HepG2 (cell line): ENCODE data around the gene CCT4. TPM values are rescaled to one million over a fixed set of nuclear protein-coding genes. Genes with fewer than 3 reads are reported as not detected.
A peak's percentile ranks its signal among the peaks of the same experiment; 100 is the strongest.

Experiments used
- AKAP8 ChIP-seq: sonication (generic); formaldehyde crosslinking; IDR thresholded peaks from 2 replicates; pipeline ENCODE4 v1.5.1; 2020; ENCODE audit warnings: mild to moderate bottlenecking, missing genetic modification reagents
- ATF7 ChIP-seq, 2 experiments: fragments of 450-650 bp in 1 of 2; sonication (generic) in 1 of 2; formaldehyde crosslinking in 1 of 2; IDR thresholded peaks; 2 replicates each; pipeline versions ENCODE4 v1.4.0 to v1.6.1; 2016 to 2020; ENCODE audit warnings: antibody characterized with exemption in 1 of 2, mild to moderate bottlenecking in 1 of 2, missing genetic modification reagents in 1 of 2
- CC2D1A ChIP-seq: sonication (generic); formaldehyde crosslinking; IDR thresholded peaks from 2 replicates; pipeline ENCODE4 v1.8.1; 2023; ENCODE audit warnings: mild to moderate bottlenecking, missing genetic modification reagents
- CCDC6 ChIP-seq: sonication (generic); formaldehyde crosslinking; IDR thresholded peaks from 2 replicates; pipeline ENCODE4 v1.8.1; 2022; ENCODE audit warnings: mild to moderate bottlenecking, missing genetic modification reagents, moderate library complexity
- DNMT3B ChIP-seq: conservative IDR thresholded peaks from 2 replicates; pipeline ENCODE4 v1.6.1; 2016; ENCODE audit warnings: missing biosample characterization, control low read depth
- JARID2 ChIP-seq: sonication (generic); formaldehyde crosslinking; IDR thresholded peaks from 2 replicates; pipeline ENCODE4 v1.8.1; 2023; ENCODE audit warnings: missing genetic modification reagents, inconsistent platforms; ENCODE audit not compliant: insufficient replicate concordance
- NFATC3 ChIP-seq: sonication (generic); formaldehyde crosslinking; IDR thresholded peaks from 2 replicates; pipeline ENCODE4 v1.5.1; 2020; ENCODE audit warnings: mild to moderate bottlenecking, missing genetic modification reagents
- RCOR2 ChIP-seq: IDR thresholded peaks from 2 replicates; pipeline ENCODE4 v1.6.1; 2016; ENCODE audit warnings: missing biosample characterization, missing genetic modification reagents
- RORA ChIP-seq: sonication (generic); formaldehyde crosslinking; IDR thresholded peaks from 2 replicates; pipeline ENCODE4 v1.5.0; 2020; ENCODE audit warnings: mild to moderate bottlenecking, missing genetic modification reagents, moderate library complexity
- SSRP1 ChIP-seq: IDR thresholded peaks from 2 replicates; pipeline ENCODE4 v1.6.1; 2016; ENCODE audit warnings: control low read depth
- ZBTB20 ChIP-seq: sonication (generic); formaldehyde crosslinking; IDR thresholded peaks from 2 replicates; pipeline ENCODE4 v1.8.1; 2023; ENCODE audit warnings: missing genetic modification reagents, low read depth, mild to moderate bottlenecking, borderline replicate concordance
- ZBTB7B ChIP-seq: sonication (generic); formaldehyde crosslinking; IDR thresholded peaks from 2 replicates; pipeline ENCODE4 v1.4.0; 2020; ENCODE audit warnings: missing genetic modification reagents
- ZNF232 ChIP-seq: sonication (generic); formaldehyde crosslinking; IDR thresholded peaks from 2 replicates; pipeline ENCODE4 v1.4.0; 2020; ENCODE audit warnings: missing genetic modification reagents, borderline replicate concordance
- ZNF451 ChIP-seq: sonication (generic); formaldehyde crosslinking; IDR thresholded peaks from 2 replicates; pipeline ENCODE4 v1.5.0; 2020; ENCODE audit warnings: mild to moderate bottlenecking, missing genetic modification reagents
- ZNF720 ChIP-seq: sonication (generic); formaldehyde crosslinking; IDR thresholded peaks from 2 replicates; pipeline ENCODE4 v1.4.0; 2020; ENCODE audit warnings: missing genetic modification reagents
- polyA plus RNA-seq, 8 experiments: library from polyadenylated mRNA; depleted of rRNA in 3 of 8; stranded (reverse) in 7 of 8; unstranded in 1 of 8; fragments of >200 nt; fragmentation: Illumina TruSeq in 4 of 8; extraction: Trizol in 4 of 8; gene quantifications; 2 replicates each; pipeline versions ENCODE4 v1.2.1 to v1.2.3, GENCODE V29; 2011 to 2016; ENCODE audit warnings: low read depth in 4 of 8, missing spikeins in 1 of 8, mixed read lengths in 1 of 8; ENCODE audit not compliant: insufficient read depth in 1 of 8
- total RNA-seq, 5 experiments: library from RNA; depleted of rRNA; stranded (reverse); fragments of >200 nt; fragmentation: Illumina TruSeq; extraction: Trizol; gene quantifications; 2 replicates each; pipeline ENCODE4 v1.2.3, GENCODE V29; 2016; ENCODE audit warnings: low read depth in 1 of 5
- TF ChIP-seq, protein P1 (sequence below): sonication (generic); formaldehyde crosslinking; IDR thresholded peaks from 2 replicates; pipeline ENCODE4 v1.4.0; 2020; ENCODE audit warnings: missing genetic modification reagents, mild to moderate bottlenecking, borderline replicate concordance
- TF ChIP-seq, protein P2 (sequence below): sonication (generic); formaldehyde crosslinking; IDR thresholded peaks from 2 replicates; pipeline ENCODE4 v1.8.0; 2022; ENCODE audit warnings: mild to moderate bottlenecking, missing genetic modification reagents; ENCODE audit not compliant: insufficient replicate concordance
- TF ChIP-seq, protein P3 (sequence below), 2 experiments: fragments of 450-650 bp in 1 of 2; sonication (generic) in 1 of 2; formaldehyde crosslinking; IDR thresholded peaks; 2 replicates each; pipeline versions ENCODE4 v1.5.0 to v1.8.0; 2020 to 2022; ENCODE audit warnings: mild to moderate bottlenecking in 1 of 2, missing genetic modification reagents in 1 of 2
- TF ChIP-seq, protein P4 (sequence below): sonication (generic); formaldehyde crosslinking; IDR thresholded peaks from 2 replicates; pipeline ENCODE4 v1.5.0; 2020; ENCODE audit warnings: mild to moderate bottlenecking, missing genetic modification reagents
- TF ChIP-seq, protein P5 (sequence below): sonication (generic); formaldehyde crosslinking; IDR thresholded peaks from 2 replicates; pipeline ENCODE4 v1.5.0; 2020; ENCODE audit warnings: mild to moderate bottlenecking, missing genetic modification reagents

The CCT4 gene
- total and polyA plus RNA-seq, 2 of the 13 experiments (the other 11 are each of a cell fraction or from before 2014, with no cell fraction given): 138 to 340 TPM

DNA sequence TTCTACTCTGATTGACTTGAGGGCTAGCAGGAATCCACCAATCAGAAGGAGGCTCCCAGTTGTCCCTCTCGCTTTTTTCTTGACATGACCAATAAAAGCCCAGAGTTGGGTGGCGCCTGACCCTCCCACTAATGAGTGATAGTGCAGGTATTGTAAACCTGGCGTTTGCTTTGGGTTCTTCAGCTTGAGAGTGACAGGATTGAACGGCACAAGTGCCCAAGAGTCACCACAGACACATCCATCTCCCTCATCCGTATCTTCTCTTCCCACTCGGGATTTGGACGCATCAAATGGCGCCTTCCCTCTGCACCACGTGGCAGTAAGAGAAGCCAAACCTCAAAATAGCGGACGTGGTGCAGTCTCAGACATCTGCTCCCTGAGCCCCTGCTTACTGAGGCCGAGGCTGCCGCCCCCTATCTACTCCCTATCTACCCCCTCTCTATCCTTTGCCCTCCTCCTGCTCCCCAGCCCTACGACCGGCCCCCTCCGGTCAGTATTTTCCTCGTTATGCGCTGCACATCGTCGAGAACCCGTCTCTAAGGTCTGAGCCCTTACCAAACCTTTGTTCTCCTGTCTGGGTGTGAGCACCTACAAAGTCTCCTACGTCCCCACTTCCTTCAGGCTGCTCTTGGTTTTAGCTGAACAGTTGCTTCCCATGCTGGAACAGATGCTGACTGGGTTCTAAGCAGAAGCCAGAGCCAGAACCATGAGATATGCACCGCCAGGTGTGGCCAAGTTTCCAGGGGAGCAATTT is 33.7 kb downstream of the CCT4 start (continued):
- TF ChIP-seq, protein P1, sequence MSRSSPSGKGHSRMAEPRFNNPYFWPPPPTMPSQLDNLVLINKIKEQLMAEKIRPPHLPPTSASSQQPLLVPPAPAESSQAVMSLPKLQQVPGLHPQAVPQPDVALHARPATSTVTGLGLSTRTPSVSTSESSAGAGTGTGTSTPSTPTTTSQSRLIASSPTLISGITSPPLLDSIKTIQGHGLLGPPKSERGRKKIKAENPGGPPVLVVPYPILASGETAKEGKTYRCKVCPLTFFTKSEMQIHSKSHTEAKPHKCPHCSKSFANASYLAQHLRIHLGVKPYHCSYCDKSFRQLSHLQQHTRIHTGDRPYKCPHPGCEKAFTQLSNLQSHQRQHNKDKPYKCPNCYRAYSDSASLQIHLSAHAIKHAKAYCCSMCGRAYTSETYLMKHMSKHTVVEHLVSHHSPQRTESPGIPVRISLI (CRISPR knock-in tag): peak; percentile 96
- no peak for TF ChIP-seq RORA (CRISPR knock-in tag)
- TF ChIP-seq CC2D1A (CRISPR knock-in tag): 0 out of 2 replicates have a peak, but pooled peaks have one; percentile 55
- TF ChIP-seq DNMT3B (CRISPR knock-in tag): 0 out of 2 replicates have a peak, but pooled peaks have one; percentile 25
- TF ChIP-seq, protein P2, sequence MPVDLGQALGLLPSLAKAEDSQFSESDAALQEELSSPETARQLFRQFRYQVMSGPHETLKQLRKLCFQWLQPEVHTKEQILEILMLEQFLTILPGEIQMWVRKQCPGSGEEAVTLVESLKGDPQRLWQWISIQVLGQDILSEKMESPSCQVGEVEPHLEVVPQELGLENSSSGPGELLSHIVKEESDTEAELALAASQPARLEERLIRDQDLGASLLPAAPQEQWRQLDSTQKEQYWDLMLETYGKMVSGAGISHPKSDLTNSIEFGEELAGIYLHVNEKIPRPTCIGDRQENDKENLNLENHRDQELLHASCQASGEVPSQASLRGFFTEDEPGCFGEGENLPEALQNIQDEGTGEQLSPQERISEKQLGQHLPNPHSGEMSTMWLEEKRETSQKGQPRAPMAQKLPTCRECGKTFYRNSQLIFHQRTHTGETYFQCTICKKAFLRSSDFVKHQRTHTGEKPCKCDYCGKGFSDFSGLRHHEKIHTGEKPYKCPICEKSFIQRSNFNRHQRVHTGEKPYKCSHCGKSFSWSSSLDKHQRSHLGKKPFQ (CRISPR knock-in tag): peak; percentile 53
- TF ChIP-seq, protein P3, sequence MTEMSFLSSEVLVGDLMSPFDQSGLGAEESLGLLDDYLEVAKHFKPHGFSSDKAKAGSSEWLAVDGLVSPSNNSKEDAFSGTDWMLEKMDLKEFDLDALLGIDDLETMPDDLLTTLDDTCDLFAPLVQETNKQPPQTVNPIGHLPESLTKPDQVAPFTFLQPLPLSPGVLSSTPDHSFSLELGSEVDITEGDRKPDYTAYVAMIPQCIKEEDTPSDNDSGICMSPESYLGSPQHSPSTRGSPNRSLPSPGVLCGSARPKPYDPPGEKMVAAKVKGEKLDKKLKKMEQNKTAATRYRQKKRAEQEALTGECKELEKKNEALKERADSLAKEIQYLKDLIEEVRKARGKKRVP (CRISPR knock-in tag; IDR thresholded peaks at IDR 0.05): 0 out of 4 replicates have a peak, but pooled peaks of 1 of the 2 experiments have one; percentile 28
- peak; percentile 78; the same call in 1 of the 2 replicates for TF ChIP-seq ZNF232 (CRISPR knock-in tag)
- 0 out of 2 replicates have a peak, but pooled peaks have one; percentile 77 for TF ChIP-seq ZNF720 (CRISPR knock-in tag)
- no peak for TF ChIP-seq ATF7 (IDR thresholded peaks at IDR 0.05)
- peak; percentile 55; the same call in 1 of the 2 replicates for TF ChIP-seq ATF7 (CRISPR knock-in tag; IDR thresholded peaks at IDR 0.05)
- TF ChIP-seq RCOR2 (CRISPR knock-in tag): peak; percentile 6; the same call in 1 of the 2 replicates
- 0 out of 2 replicates have a peak, but pooled peaks have one; percentile 35 for TF ChIP-seq CCDC6 (CRISPR knock-in tag)
- TF ChIP-seq NFATC3: no peak
- no peak for TF ChIP-seq JARID2 (CRISPR knock-in tag)
- TF ChIP-seq AKAP8 (CRISPR knock-in tag): peak; percentile 32; the same call in 1 of the 2 replicates
- TF ChIP-seq, protein P4, sequence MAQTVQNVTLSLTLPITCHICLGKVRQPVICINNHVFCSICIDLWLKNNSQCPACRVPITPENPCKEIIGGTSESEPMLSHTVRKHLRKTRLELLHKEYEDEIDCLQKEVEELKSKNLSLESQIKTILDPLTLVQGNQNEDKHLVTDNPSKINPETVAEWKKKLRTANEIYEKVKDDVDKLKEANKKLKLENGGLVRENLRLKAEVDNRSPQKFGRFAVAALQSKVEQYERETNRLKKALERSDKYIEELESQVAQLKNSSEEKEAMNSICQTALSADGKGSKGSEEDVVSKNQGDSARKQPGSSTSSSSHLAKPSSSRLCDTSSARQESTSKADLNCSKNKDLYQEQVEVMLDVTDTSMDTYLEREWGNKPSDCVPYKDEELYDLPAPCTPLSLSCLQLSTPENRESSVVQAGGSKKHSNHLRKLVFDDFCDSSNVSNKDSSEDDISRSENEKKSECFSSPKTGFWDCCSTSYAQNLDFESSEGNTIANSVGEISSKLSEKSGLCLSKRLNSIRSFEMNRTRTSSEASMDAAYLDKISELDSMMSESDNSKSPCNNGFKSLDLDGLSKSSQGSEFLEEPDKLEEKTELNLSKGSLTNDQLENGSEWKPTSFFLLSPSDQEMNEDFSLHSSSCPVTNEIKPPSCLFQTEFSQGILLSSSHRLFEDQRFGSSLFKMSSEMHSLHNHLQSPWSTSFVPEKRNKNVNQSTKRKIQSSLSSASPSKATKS (CRISPR knock-in tag): no peak; the same call in 1 of the 2 replicates
- TF ChIP-seq, protein P5, sequence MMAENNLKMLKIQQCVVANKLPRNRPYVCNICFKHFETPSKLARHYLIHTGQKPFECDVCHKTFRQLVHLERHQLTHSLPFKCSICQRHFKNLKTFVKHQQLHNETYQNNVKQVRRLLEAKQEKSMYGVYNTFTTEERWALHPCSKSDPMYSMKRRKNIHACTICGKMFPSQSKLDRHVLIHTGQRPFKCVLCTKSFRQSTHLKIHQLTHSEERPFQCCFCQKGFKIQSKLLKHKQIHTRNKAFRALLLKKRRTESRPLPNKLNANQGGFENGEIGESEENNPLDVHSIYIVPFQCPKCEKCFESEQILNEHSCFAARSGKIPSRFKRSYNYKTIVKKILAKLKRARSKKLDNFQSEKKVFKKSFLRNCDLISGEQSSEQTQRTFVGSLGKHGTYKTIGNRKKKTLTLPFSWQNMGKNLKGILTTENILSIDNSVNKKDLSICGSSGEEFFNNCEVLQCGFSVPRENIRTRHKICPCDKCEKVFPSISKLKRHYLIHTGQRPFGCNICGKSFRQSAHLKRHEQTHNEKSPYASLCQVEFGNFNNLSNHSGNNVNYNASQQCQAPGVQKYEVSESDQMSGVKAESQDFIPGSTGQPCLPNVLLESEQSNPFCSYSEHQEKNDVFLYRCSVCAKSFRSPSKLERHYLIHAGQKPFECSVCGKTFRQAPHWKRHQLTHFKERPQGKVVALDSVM: no peak
- 0 out of 2 replicates have a peak, but pooled peaks have one; percentile 49 for TF ChIP-seq SSRP1
- peak; percentile 86; the same call in 1 of the 2 replicates for TF ChIP-seq ZNF451 (CRISPR knock-in tag)
- peak; percentile 64; the same call in 1 of the 2 replicates for TF ChIP-seq ZBTB20 (CRISPR knock-in tag)
- no peak for TF ChIP-seq ZBTB7B (CRISPR knock-in tag)
